CD4-positive, alpha-beta T cell treated with Interleukin-15 for 1 hour (primary cell): ENCODE results near the gene GDA.
"Not testable (repeated sequence)": the region's sequence is repeated elsewhere in the genome, so short reads cannot be mapped to it uniquely, and the experiment has no call there.

Source experiments
- DNase-seq: peaks from one replicate; pipeline ENCODE4 v3.0.0-alpha.2; 2020

Gene GDA

DNA sequence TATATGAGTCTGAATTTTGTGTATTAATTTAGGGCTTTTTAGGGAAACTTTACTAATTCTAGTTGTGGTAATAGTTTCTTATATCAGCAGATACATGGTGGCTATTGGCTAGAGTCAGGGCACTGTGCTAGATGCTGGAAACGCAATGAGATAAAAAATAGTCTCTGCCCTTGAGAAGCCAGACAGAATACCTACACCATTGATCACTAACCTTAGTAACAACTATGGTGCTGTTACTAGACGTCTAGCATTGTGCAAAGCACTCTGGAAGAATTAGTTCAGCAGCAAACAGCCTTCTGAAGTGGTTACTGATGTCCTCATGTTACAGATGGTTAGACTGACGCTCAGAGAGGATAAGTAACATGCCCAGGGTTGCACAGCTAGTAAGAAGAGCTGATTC, 61.8 kb downstream of the GDA start:
- DNase-seq: no peak

DNA sequence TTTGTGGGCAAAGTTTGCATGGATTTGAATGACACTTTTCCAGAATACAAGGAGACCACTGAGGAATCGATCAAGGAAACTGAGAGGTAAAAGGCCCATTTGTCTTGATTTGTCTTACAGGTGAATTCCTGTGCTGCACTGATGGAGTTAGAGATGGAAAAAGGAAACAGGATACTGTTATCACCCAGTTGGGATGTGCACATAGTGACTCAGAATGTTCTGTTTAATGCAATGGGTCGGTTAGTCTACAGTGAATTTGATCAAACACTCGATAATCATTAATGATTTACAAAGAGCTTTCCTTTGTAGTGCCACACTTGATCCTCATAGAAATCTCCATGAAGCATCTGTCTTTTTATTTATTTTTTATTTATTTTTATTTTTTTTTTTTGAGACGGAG, 64.7 kb downstream of the GDA start:
- no peak for DNase-seq

DNA sequence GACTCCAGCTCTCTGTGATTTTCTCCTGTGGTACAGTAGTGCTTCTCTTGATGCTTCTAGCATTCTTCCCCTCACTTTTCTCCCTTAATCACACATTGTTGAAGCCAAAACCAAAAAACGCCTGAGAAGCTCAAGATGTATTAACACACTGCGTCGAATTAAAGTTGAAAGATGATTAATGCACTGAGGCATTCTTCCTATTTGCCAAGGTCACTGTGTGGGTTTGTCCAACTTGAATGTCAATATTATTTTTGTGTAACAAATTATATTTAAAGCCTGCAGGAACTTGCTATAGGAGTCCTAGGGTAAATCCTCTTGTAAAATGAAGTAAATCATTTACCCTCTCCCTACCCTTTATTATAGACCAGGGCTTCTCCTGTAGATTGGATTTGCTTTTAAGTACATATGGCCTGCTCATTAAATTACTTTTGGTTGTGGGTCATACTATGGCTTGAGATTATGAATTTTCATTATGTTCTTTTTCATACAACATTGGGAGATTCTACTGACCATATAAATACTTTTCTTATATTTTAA, 68.1 kb downstream of the GDA start:
- no peak for DNase-seq

DNA sequence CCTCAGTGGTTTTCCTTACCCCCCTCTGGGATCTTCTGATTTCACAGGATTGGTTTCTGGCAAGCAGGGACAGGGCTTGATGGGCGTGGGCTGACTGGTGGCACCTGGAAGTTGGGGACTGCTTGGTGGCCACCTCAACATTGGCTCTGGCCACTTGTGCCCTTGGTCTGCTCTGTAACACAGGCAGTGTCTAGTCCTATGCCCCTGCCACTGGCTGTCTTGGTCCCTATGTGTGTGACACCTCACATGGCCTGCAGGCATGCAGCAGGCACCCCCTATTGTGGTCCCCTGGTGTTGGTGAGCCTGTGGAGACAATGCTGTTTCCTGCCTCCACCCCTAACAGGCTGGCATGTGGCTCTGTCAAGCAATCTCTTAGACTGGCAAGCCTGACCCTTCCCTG, 71.3 kb downstream of the GDA start:
- no peak for DNase-seq

DNA sequence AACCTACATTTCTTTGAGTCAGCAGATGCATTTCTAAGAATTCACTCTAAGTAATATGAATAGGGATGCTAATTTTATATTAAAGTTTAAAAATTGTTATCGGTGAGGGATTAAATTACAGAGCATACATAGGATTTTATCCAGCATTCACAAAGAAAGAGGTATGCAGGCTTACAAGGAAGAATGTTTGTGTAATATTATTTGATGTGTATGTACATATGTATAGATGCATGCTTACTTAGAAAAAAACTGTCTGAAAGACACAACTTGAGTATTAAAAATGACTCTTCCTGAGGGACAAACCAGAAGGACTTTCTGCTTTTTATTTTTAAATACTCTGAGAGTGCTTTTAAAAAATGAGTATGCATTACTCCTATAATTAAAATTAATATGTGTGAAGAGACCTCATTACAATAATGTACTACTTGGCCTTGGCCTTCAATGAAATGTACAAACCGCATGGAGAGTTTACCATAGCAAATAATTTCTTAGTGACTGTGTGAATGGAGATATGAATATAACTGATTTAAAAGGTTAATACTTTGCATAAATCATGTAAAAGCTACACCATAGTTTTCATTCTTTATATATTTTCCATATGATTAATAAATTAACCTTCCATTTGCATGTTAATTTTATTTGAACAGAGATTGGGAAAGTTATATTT, 77.0 kb downstream of the GDA start:
- DNase-seq: no peak

DNA sequence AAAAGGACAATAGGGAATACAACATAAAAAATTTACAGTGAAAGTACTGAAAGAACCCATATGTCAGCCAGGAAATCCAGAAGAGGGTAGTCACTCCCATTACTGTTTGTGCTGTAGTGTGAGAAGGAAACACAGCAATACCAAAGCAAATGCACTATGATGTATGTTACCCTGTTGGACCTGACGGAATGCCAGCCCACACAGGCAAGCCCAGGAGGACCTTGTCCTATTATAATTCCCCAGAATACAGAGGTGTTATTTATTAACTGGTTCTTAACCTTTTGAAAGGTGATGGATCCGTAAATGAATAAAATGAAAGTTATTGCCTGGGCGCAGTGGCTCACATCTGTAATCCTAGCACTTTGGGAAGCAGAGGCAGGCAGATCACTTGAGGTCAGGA, 79.0 kb downstream of the GDA start:
- DNase-seq: no peak

DNA sequence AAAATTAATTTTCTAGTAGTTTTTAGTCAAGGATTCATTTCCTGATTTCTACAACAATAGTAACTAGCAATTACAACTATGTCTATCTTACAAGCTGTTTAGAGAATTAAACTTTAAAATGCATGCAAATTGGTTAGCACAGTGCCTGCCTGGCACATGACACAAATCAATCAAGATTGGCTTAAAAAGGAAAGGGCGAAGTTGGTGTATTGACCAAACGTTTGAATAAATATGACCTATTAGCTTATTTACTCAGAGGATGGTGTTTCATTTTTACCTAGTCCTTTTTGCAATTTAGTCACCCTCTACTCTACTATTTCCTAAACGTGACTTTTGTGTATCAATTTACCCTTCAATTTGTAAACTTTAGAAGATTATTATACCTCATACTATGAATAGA, 83.5 kb downstream of the GDA start:
- DNase-seq: no peak

DNA sequence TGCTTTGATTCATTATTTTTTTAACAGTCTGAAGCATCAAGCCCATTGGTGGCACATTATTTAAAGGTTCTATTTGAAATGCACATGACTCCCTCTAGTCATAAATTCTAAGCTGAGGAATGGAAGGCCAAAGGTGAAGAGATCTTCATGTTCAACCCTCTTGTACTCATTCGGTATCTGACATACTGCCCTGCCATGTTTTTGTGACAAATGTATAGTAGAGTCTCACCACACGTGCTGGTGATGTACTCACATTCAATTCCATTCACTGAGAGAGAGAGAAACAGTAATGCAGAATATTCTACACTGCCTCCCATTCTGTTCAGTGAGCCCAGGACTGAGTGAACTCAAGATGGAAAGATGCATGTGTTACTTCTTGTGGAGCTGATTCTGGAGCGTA, 98.3 kb downstream of the GDA start:
- no peak for DNase-seq

DNA sequence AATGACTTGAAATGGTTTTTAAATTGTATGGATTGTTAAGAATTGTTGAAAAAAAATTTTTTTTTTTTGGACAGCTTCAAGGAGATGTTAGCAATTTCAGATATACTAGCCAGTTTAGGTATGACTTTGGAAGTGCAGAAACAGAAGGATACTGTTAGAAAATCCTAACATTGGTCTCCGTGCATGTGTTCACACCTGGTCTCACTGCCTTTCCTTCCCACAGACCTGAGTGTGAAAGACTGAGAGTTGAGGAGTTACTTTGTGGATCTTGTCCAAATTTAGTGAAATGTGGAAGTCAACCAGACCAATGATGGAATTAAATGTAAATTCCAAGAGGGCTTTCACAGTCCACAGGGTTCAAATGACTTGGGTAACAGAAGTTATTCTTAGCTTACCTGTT, 102.3 kb downstream of the GDA start:
- DNase-seq: no peak

DNA sequence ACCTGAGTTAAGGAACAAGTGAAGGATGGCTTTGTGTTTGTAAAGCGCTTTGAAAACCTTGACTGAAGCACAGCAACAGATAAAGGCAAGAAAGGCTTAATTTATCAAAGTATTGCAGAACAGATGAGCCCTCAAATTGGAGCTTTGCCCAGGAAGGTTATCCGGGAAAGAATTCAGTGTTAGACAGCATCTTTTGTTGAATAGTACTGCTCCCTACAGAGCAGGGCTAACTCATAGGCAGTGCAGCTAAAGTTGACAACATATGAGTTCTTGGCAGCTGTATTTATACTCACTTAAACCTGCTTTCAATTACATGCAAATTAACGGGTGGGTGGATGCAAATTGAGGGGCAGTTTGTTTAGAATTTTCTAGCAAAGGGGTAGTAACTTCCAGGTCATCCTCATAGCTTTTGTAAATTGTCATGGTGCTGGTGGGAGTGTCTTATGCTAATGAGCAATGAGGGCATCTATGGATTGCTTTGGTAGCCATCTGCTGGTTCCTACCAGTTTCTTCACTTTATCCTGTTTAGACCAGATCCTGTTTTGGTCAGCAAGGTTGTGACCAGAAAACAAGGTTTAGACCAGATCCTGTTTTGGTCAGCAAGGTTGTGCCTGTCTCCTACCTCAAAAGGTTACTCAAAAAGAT, 105.8 kb downstream of the GDA start:
- no peak for DNase-seq

DNA sequence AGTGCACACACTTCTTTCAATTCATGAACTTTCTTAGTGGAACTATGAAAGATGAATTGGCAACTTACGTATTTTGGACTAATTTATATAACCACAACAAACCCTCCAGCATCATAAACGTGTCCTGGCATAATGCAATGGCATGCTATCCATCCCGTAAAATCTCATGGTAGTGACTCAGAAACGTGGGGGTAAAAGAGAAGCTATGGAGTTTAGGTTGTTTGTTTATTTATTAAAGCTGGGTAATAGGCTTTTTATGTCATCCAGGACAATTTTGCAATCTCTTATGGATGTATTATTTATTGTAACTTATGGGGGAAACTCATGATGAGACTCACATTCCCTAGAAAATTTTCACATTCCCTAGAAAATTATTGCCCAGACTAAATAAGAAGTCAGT, 106.3 kb downstream of the GDA start:
- DNase-seq: no peak

DNA sequence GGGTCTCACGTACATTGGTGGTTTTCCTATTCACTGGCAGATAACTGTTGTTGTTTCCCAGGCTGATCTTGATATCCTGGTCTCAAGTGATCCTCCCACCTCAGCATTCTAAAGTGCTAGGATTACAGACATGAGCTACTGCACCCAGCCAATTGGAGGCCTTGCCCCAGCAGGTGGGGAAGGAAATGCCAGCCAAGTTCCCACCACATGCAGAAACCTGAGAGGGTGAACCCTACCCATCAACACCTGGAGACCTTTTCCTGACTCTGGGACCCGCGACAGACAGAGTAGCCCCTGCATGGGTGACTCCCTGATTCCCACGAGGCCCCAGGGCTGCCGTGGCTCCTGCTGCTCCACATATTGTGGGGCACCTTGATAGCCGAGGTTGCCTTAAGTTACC, 107.7 kb downstream of the GDA start:
- DNase-seq: no peak

DNA sequence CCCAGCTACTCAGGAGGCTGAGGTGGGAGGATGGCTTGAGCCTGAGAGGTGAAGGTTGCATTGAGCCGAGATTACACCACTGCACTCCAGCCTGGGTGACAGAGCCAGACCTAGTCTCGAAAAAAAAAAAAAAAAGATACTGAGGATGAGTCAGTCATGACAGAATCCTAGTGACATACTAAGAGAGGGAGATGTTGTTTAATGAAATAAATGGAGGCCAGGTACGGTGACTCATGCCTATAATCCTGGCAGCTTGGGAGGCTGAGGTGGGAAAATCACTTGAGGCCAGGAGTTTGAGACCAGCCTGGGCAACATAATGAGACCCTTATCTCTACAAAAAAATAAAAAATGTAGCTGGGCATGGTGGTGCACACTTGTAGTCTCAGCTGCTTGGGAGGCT, 108.6 kb downstream of the GDA start:
- DNase-seq: no peak

DNA sequence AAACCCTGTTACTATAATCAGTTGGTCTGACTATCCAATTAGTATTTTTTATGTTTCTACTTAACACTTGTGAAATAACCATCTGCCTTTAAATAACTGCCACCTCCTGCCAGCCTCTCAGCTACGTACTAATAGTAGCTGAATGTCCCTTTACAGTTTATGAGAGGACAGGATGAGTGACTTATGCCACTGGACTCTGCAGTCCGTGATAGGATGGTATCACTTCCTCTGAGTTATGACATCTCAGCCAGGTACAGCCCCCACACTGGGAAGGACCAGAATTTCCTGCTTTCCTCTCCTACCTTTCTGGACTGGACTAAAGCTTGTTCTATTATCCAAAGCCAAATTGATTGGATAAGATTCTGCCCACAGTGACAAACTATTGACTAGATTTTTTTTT, 112.8 kb downstream of the GDA start:
- no peak for DNase-seq

DNA sequence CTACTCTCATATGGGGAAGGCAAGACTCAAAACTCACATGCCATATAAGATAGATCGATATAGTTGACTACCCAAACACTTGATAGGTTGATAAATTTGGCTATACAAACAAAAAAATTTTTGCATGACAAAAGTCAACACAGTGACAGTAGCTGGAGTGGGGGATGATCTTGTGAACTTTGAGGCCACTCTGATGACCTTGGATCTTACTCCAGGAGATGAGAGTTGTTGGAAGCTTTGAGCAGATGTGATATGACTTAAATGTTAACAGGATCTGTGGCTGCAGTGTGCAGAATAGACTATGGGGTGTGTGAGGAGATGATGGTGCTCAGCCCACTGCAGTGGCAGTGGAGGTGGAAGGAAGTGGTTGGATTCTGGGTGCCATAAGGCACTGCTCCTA, 114.3 kb downstream of the GDA start:
- no peak for DNase-seq

DNA sequence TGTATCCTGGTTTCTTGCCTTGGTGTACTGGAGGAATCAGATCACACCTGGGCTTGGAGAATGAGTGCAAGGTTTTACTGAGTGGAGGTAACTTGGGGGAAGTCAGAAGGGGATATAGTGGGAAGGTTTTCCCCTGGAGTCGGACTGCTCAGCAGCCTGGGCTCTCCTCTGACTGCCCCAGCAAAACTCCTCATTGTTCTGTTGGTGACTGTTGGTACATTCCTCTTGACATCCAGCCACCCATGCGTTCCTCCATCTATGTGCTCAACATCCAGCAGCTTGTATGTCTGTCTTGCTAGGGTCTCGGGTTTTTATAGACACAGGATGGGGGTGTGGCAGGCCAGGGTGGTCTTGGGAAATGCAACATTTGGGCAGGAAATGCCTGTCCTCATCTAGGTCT, 119.7 kb downstream of the GDA start:
- no peak for DNase-seq

DNA sequence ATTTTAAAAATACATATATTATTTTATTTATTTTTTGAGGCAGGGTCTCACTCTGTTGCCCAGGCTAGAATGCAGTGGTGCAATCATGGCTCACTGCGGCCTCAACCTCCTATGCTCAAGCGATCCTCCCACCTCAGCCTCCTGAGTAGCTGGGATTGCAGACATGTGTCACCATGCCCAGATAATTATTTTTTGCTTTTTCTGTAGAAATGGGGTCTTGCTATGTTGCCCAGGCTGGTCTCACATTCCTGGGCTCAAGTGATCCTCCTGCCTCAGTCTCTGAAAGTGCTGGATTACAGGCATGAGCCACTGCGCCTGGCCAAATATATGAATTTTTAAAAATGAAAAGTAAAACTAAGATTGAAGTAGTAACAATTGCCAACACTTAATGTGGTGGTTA, 121.1 kb downstream of the GDA start:
- DNase-seq: not testable (repeated sequence)

DNA sequence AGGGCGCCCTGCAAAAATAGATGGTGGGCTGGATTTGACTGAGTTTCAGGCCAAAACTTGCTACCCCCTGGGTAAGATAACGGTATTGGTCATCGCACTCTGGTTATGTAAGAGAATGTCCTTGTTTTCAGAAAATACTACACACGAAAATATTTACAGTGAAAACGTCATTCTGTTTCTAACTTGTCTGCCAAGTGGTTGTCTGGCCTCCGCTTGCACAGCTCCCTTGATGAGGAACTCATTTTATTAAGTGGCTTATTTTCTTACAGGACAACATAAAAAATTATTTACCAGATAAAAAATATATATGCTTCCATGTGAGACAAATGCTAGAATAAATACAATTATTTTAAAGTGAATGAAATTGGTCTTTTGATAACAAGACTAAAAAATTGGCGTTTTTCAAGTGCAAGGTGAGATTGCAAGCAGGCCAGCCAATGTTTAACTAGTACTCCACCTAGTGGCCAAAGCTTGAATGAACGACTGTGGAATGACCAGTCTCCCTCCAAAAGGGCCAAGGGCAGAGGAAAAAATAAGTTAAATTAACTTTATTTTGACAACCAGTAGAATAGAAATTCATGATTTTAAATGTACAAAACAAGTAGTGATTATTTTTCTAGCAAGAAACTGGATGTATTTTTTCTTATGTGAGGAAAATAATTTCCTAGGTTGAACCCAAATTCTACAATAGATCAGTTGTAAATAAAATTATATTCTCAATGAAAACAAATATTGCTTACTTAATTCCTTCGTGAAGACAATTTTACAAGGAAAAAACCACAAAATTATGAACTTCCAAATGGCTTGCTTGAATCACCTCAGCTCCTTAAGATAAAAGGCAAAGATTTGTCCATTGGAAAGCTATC, 122.6 kb downstream of the GDA start:
- peak; percentile 26 for DNase-seq

DNA sequence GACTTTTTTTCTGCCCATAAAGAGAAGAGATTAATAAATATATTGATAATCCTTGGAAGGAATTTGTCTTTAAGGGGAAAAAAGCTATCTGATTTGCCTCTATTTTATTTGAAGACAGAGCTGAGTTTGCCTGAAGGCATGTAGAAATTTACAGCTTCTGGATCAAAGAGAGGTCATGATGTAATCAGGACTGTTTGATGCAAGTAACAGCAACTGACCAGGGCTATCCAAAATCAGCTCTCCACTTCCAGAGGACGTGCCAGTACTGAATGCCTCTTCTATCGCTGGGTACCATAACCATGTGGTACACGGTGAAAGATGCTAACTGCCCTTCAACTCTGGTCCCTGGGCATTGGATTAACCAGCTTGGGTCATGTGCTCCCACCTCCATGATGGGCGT, 125.2 kb downstream of the GDA start:
- DNase-seq: no peak

DNA sequence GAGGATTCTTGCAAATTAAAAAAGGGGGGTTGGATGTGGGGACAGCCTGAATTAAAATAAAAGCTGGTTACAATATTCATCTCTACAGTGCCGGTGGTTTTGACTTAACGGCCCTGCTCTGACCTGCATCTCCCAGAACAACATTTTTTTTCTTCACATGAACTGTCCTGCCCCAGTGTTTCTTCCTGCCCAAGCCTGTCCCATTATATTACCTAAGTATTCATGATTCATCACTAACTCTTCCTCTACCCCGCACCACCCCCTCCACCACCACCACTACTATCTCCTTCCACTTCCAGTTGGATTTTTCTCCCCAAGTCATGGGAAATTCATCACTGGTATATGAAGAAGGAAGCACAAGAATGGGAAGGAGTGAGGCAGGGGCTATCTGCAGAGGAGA, 125.7 kb downstream of the GDA start:
- DNase-seq: no peak

DNA sequence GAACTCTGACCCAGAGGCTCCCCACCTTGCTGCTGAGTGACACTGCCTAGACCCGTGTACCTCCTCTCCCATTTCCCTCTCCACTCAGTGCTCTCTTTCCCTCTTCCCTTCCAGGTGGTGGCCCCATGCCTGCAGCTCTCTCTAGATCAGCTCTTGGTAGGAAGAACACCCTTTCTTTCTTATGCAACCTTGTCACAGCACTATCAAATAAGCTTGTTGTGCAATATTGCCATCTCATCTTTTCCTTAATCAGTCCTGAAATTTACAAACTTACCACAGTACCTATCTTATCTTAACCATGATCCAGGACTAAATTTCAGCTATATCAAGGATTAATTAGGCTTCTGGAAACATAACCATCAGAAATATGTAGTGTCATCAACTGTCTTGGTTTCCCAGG, 127.2 kb downstream of the GDA start:
- no peak for DNase-seq

DNA sequence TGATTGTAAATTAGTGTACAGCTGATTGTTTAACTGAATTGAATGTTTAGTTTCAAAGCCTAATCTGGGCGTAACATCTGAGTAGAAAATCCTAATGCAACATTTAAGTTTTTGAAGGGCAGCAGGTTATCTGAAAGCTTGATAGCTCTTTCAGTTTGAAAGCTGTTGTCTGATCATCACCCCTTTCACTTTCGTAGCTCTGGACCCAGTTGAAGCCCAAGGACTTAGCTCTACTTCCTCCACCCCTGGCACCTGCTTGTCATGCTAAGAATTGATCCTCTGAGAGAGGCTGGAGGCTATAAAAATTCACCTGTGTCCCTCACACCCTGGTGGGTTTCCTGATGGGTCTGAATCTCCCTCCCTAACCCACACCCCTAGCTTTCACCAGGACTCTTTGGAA, 129.7 kb downstream of the GDA start:
- DNase-seq: no peak

DNA sequence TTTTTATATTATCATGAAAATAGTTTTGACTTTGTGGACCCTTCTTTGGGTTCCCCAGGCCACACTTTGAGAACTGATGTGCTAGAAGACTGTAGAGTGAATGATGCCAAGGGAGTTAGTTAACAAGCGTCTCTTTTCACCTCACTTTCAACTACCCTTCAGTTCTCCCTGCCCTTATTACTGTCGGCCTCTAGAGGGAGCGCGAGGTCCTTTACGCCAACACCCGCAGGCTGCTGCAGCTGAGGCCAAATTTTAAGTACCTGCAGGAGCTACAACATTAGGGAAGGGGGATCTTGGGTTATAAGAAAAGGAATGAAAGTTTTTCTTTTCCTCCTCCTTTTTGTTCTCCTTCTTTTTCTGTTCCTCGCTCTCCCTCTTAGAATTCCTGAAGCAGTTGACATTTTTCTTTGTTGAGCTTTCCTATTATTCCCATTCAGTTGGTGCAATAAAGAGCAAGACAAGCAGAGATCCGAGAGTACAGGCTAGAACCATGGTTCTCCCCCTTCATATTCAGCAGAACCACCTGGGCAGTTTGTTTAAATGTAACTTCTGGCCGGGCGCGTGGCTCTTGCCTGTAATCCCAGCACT, 131.8 kb downstream of the GDA start:
- peak; percentile 74 for DNase-seq

DNA sequence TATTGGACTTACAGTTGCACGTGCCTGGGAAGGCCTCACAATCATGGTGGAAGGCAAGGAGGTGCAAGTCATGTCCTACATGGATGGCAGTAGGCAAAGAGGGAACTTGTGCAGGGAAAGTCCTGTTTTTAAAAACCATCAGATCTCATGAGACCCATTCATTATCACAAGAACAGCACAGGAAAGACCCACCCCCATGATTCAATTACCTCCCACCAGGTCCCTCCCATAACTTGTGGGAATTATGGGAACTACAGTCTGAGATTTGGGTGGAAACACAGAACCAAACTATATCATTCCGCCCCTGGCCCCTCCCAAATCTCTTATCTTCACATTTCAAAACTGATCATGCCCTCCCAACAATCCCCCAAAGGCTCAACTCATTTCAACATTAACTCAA, 140.2 kb downstream of the GDA start:
- no peak for DNase-seq
